HFFc6 (cell line): ENCODE results near the gene CISD3. TPM values are rescaled to one million over a fixed set of nuclear protein-coding genes. Genes with fewer than 3 reads are reported as not detected.

Source experiments
- DNase-seq: peaks from one replicate; pipeline ENCODE4 v3.0.0-alpha.2; 2018
- H3K27ac Mint-ChIP-seq: 2 replicates; pipeline ENCODE4 v1.8.0; 2020; ENCODE audit warnings: mild to moderate bottlenecking, mixed read lengths
- H3K27me3 Mint-ChIP-seq: 2 replicates; pipeline ENCODE4 v1.8.0; 2021; ENCODE audit warnings: mild to moderate bottlenecking, moderate library complexity, mixed read lengths; ENCODE audit not compliant: insufficient read depth
- H3K36me3 Mint-ChIP-seq: 2 replicates; pipeline ENCODE4 v1.8.0; 2021; ENCODE audit warnings: low read depth, mixed read lengths
- H3K4me1 Mint-ChIP-seq: 2 replicates; pipeline ENCODE4 v1.8.0; 2020; ENCODE audit warnings: low read depth, mixed read lengths
- H3K4me3 Mint-ChIP-seq: 2 replicates; pipeline ENCODE4 v1.8.0; 2020; ENCODE audit warnings: mild to moderate bottlenecking, moderate library complexity, mixed read lengths
- H3K9me3 Mint-ChIP-seq: 2 replicates; pipeline ENCODE4 v1.8.0; 2020; ENCODE audit warnings: mild to moderate bottlenecking, mixed read lengths
- CTCF ChIP-seq: fragments of 200-600 bp; sonication (generic); IDR thresholded peaks from 2 replicates; pipeline ENCODE4 v1.5.0; 2021; ENCODE audit warnings: antibody characterized with exemption, mild to moderate bottlenecking
- total RNA-seq, 6 experiments: library from RNA; stranded (reverse); fragmentation: NEBNext Ultra II Directional; extraction: Animal tissue kit (Norgen Biotek cat#: 25700); gene quantifications; 2 replicates in 1 of 6; 3 replicates in 5 of 6; pipeline ENCODE4 v1.2.3, GENCODE V29; 2021

The CISD3 gene
- total RNA-seq, 6 experiments from 2014 or later = 35.0 to 38.7 (median 36.6) TPM

DNA sequence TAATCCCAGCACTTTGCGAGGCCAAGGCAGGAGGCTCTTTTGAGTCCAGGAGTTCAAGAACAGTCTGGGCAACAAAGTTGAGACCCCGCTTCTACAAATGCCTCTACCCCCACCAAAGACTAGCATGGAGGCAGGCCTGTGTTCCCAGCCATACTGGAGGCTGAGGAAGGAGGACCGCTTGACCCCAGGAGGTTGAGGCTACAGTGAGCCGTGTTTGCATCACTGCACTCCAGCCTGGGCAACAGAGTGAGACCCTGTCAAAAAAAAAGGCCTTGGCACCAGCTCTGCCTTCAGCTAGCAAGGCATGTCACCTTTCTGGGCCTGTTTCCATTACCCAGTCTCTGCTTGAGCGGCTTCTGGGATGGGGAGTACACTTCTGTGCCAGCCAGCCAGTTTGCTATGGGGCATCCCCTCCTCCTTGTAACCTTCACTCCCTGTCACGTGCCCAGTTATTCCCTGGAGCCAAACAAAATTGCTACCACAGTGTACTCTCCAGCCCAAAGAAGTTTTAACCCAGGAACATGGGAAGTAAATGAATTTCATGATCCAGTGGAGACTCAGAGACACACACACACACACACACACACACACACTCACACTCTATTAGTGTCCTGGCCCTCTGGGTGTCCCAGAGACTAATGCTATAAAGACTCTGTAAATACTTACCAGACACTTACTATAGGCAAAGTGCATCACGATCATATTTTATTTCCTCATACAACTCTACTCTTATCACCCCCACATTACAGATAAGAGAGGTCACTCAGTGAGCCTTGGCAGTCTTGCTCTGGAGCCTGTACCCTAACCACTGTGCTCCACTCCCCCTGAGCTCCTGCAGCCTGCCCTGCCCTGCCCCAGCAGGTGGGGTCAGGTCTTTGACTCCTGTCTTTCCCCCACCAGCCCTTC lies 2.5 kb downstream of the CISD3 start:
- DNase-seq = no peak
- H3K4me1 Mint-ChIP-seq = peaks cover 44% of the 10 kb centered on the region
- H3K4me3 Mint-ChIP-seq = no peak overlapping the region; the same call in 1 of the 2 replicates
- TF ChIP-seq CTCF = no peak
- H3K27me3 Mint-ChIP-seq = peaks cover 8% of the 10 kb centered on the region
- no peaks in the 10 kb centered on the region for H3K9me3 Mint-ChIP-seq
- H3K27ac Mint-ChIP-seq = peak overlapping the region; percentile 87
- peaks cover 7% of the 10 kb centered on the region; the same call in 1 of the 2 replicates for H3K36me3 Mint-ChIP-seq

- Mint-ChIP-seq H3K4me1 (peaks cover 37% of the 10 kb centered on the region), H3K27me3 (peaks cover 8% of the 10 kb centered on the region), H3K36me3 (peaks cover 13% of the 10 kb centered on the region; the same call in 1 of the 2 replicates), H3K4me3 (no peak overlapping the region), H3K27ac (peak overlapping the region; percentile 46), H3K9me3 (no peaks in the 10 kb centered on the region)
- no peak for DNase-seq
- no peak for TF ChIP-seq CTCF
These were observed 3.3 kb downstream of the CISD3 start for GRCh38 chr17:38733282-38733981.

GRCh38 chr17:38733982-38734973 lies 4.1 kb downstream of the CISD3 start:
- Mint-ChIP-seq H3K27me3 (peaks cover 8% of the 10 kb centered on the region), H3K4me1 (peaks cover 34% of the 10 kb centered on the region), H3K9me3 (no peaks in the 10 kb centered on the region), H3K36me3 (peaks cover 13% of the 10 kb centered on the region; the same call in 1 of the 2 replicates), H3K27ac (no peak overlapping the region; the same call in 1 of the 2 replicates), H3K4me3 (no peak overlapping the region)
- peak; percentile 46; the same call in 1 of the 2 replicates for TF ChIP-seq CTCF
- DNase-seq = no peak

DNA sequence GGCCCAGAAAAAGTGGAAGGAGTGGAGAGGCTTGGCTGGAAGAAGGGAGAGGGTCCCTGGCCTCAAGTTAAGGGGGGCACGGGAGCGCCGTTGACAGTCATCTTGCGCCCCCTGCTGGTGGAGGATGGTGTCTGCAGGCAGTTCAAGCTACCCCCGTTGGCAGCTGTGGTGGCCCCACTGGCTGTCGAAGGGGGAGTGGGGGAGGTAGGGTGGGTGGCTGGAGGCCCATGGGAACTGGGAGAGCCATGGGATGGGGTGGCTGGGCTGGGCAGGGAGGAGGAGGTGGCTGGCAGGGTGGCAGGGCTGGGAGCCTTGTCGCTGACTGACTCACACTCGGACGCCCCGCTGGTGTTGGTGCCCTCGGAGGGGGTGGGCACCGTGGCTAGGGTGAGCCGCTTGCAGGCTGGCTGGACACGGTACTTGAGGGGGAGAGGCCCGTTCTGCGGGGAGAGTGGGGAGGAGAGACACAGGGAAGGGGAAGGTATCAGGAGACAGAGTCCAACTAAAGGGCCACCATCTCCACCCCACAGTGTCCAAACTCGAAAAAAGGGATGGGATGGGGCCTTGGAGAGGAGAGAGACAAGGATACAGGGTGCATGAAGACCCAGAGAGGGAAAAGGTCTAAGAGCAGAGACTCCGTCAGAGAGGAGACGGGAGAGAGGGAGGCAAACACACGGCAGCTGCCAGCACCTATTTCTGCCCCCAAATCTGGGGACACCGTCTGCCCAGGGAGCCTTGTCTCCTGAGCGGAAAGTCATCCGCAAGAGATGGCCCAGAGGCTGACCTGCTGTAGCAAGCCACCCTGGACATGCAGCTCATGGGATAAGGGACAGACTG lies 5.2 kb downstream of the CISD3 start:
- peaks cover 7% of the 10 kb centered on the region for H3K27me3 Mint-ChIP-seq

More for the DNA sequence above, 5.2 kb downstream of the CISD3 start:
- H3K9me3 Mint-ChIP-seq = no peaks in the 10 kb centered on the region
- no peak overlapping the region for H3K4me3 Mint-ChIP-seq
- peaks cover 31% of the 10 kb centered on the region for H3K4me1 Mint-ChIP-seq
- peak overlapping the region; percentile 24 for H3K27ac Mint-ChIP-seq
- DNase-seq = no peak
- peak; percentile 95 for TF ChIP-seq CTCF
- H3K36me3 Mint-ChIP-seq = peaks cover 13% of the 10 kb centered on the region; the same call in 1 of the 2 replicates
